ENCODE data around the gene DDAH2.

The DDAH2 gene

GRCh38 chr6:31732029-31732428 lies 2.9 kb upstream of the DDAH2 start:
- no peak for DNase-seq (ENCODE audit: low spot score)

DNA sequence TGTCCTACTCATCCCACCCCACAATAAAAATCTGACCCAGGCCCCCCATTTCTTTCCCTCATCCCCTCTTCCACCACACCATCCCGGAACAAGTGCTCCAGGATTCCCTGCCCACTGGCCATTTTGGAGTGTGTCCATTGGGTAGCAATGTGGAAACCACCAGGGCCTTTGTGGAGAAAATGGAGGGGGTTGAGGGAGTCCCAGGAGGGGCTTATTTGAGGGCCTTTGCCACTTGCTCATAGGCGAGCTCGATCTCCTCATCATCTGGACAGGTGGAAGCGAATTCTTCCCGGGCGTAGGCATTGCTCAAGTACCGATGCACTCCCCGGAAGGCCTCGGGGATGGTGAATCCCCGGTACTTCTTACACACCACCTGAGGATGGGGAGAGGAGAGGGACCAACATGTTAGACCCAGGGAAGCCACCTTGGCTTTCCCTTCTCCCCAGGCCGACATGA lies 1.6 kb upstream of the DDAH2 start:
- no peak for DNase-seq (ENCODE audit: low spot score)

GRCh38 chr6:31729979-31730630 lies 1.0 kb upstream of the DDAH2 start:
- peak; percentile 66 for DNase-seq (ENCODE audit: low spot score)

GRCh38 chr6:31729515-31729978 lies 448 bp upstream of the DDAH2 start:
- peak; percentile 80 for DNase-seq (ENCODE audit: low spot score)

- peak; percentile 20 for DNase-seq (ENCODE audit: low spot score)
These were observed 1.1 kb downstream of the DDAH2 start for GRCh38 chr6:31727717-31728671.

GRCh38 chr6:31727034-31727716 lies 1.9 kb downstream of the DDAH2 start:
- no peak for DNase-seq (ENCODE audit: low spot score)

GRCh38 chr6:31725502-31726350 lies 3.4 kb downstream of the DDAH2 start:
- no peak for DNase-seq (ENCODE audit: low spot score)

DNA sequence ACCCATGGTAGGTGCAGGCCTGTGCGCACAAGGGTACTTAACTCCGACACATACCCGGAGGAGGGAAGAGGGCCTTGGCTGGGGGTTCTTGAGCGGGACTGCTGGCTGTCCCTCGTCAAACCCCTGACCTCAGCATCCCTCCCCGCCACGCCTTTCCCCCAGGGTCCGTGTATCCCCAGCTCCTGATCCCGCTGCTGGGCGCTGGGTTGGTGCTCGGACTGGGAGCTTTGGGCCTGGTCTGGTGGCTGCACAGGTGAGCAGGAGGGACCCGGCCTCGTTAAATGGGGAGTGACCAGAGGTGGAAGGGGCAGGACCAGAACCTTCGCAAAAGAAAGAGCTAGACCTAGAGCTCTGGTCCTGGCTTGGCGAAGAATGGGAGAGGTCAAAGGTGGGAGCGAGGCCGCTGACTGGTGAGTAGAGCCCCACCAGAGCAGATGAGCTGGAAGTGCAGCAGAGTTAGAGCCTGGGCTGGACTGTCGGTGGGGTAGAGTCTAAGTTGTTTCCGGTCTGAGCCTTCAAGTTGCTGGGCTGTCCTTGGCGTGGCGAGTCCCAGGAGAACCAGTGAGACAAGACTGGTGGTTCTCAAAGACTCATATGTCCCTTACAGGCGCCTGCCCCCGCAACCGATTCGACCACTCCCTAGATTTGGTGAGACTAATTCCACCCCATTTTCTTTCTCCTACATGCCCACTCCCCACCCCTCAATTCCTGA lies 5.0 kb downstream of the DDAH2 start:
- no peak for DNase-seq (ENCODE audit: low spot score)

- DNase-seq (ENCODE audit: low spot score): no peak
These were observed 5.7 kb downstream of the DDAH2 start, which contains the start of gene MPIG6B for GRCh38 chr6:31723245-31723979. Gene MPIG6B, plus strand, starts transcription at chr6:31723373. Its CDS starts 11 bp downstream, at chr6:31723384.

DNA sequence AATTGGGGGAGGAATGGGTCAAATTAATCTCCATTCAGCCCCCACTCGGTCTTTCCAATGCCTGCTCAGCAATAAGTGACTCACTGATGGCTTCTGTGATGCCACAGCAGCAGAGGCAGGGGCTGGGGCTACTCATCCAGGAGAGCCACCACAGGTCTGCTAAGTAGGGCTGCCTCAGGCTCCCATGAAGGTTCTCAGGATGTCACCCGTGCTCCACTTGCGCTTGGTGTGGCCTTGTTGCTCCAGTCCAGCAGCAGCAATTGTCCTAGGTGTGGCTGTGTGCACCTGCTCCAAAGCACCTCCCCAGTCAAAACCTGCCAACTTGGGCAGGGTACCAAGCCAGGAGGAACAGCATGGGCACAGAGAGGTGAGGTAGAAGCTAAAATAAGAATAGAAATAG lies 6.9 kb downstream of the DDAH2 start:
- no peak for DNase-seq (ENCODE audit: low spot score)

- DNase-seq (ENCODE audit: low spot score): no peak
These were observed 7.6 kb downstream of the DDAH2 start, which contains the start of gene LY6G6C for GRCh38 chr6:31721351-31722020. Gene LY6G6C, minus strand, starts transcription at chr6:31721746. Its CDS starts 67 bp downstream, at chr6:31721679.

GRCh38 chr6:31720196-31720770 lies 8.8 kb downstream of the DDAH2 start:
- DNase-seq (ENCODE audit: low spot score): no peak

DNA sequence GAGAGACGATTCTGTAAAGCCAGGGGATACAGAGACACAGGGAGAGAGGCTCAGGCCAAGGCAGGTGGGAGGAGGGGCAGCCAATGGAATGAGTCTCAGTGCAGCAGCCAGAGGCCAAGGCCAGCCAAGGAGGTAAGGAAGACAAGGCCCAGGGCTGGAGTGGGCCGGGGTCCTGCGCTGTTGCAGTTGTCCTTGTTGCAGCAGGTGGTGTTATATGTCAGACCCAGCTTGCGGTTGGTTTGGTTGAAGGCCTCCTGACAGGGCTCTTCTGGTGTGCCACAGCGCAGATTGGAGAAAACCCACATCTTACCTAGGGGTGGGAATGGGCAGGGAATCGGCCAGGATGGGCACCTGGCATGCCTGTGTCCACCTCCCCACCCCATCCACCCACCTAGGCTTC lies 10.1 kb downstream of the DDAH2 start:
- DNase-seq (ENCODE audit: low spot score): no peak

DNA sequence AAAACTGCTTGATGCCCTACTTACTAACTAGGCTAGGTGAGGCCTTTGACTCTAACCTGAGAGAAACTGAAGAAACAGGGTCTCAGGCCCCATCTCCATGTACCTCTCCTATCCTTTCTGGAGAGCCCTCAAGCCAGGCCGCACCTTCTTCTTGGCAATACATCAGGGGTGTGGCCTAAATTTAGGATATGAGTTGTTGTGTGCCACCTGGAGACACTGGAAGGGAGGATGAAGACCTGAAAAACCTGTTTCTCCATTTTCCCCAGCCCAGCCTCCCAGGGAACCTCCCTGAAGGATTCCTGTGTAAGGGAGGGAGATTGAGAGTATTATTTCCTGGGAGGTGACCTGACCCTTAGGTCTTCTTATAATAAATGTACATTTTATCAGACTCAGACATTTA lies 10.8 kb downstream of the DDAH2 start:
- DNase-seq (ENCODE audit: low spot score): no peak

GRCh38 chr6:31717499-31718222 lies 11.4 kb downstream of the DDAH2 start:
- DNase-seq (ENCODE audit: low spot score): no peak

GRCh38 chr6:31715022-31715958 lies 13.8 kb downstream of the DDAH2 start, which contains the start of gene LY6G6D:
Gene LY6G6D, plus strand, starts transcription at chr6:31715348. Its CDS starts 8 bp downstream, at chr6:31715356.
- no peak for DNase-seq (ENCODE audit: low spot score)

All from activated CD4-positive, alpha-beta T cell treated with anti-CD3 and anti-CD28 coated beads, Interleukin-2, Interleukin-4, amounts not matched to agents 100 ng/mL and 50 ng/mL, durations not matched to agents 16 hours and 8 hours (primary cell).